H1 (cell line): ENCODE measurements around the gene ADGRG1. TPM values are rescaled to one million over a fixed set of nuclear protein-coding genes. Genes with fewer than 3 reads are reported as not detected.

Experiments
- ASH2L ChIP-seq: fragments of 200-600, 300-600 bp; sonication (generic); IDR thresholded peaks from one replicate; pipeline ENCODE4 v1.7.1; 2017; ENCODE audit warnings: low read length
- BACH1 ChIP-seq: IDR thresholded peaks from 2 replicates; pipeline ENCODE4 v1.6.1; 2012; ENCODE audit warnings: low read length, improper control_type of control experiment
- CHD1 ChIP-seq: IDR thresholded peaks from 2 replicates; pipeline ENCODE4 v1.6.1; 2012; ENCODE audit warnings: low read depth, low read length, improper control_type of control experiment
- E2F6 ChIP-seq: IDR thresholded peaks from 2 replicates; pipeline ENCODE4 v1.6.1; 2012; ENCODE audit warnings: inconsistent platforms
- GABPA ChIP-seq: IDR thresholded peaks from 2 replicates; pipeline ENCODE4 v1.6.1; 2011; ENCODE audit warnings: mild to moderate bottlenecking, low read length, moderate library complexity, borderline replicate concordance; ENCODE audit not compliant: insufficient read depth
- HDAC6 ChIP-seq: IDR thresholded peaks from one replicate; pipeline ENCODE4 v1.7.1; 2012; ENCODE audit warnings: low read depth, mild to moderate bottlenecking, inconsistent platforms, low read length, moderate library complexity
- NANOG ChIP-seq: IDR thresholded peaks from 2 replicates; pipeline ENCODE4 v1.6.1; 2011; ENCODE audit warnings: low read length, low read depth, mild to moderate bottlenecking, inconsistent platforms; ENCODE audit not compliant: insufficient read depth, poor library complexity, severe bottlenecking
- NRF1 ChIP-seq: IDR thresholded peaks from 2 replicates; pipeline ENCODE4 v1.6.1; 2011; ENCODE audit warnings: mild to moderate bottlenecking, low read depth, low read length, improper control_type of control experiment
- POU5F1 ChIP-seq: IDR thresholded peaks from 2 replicates; pipeline ENCODE4 v1.6.1; 2011; ENCODE audit warnings: low read depth, mild to moderate bottlenecking, low read length, moderate library complexity
- RBBP5 ChIP-seq: IDR thresholded peaks from 2 replicates; pipeline ENCODE4 v1.7.1; 2012; ENCODE audit warnings: low read depth, mild to moderate bottlenecking, inconsistent platforms, low read length, moderate library complexity, borderline replicate concordance
- RFX5 ChIP-seq: IDR thresholded peaks from 2 replicates; pipeline ENCODE4 v1.6.1; 2011; ENCODE audit warnings: low read depth, low read length, improper control_type of control experiment, borderline replicate concordance
- SIN3A ChIP-seq, 2 experiments: IDR thresholded peaks in 1 of 2; conservative IDR thresholded peaks in 1 of 2; 2 replicates each; pipeline ENCODE4 v1.6.1; 2011 to 2012; ENCODE audit warnings: low read length in 2 of 2, improper control_type of control experiment in 1 of 2, low read depth in 1 of 2, mild to moderate bottlenecking in 1 of 2
- TAF1 ChIP-seq: IDR thresholded peaks from 2 replicates; pipeline ENCODE4 v1.6.1; 2011; ENCODE audit warnings: mild to moderate bottlenecking, low read depth, low read length
- TAF7 ChIP-seq: optimal IDR thresholded peaks from 2 replicates; pipeline ENCODE3; 2011; ENCODE audit warnings: low read depth, mild to moderate bottlenecking, inconsistent platforms, low read length, moderate library complexity, borderline replicate concordance
- USF2 ChIP-seq: IDR thresholded peaks from 2 replicates; pipeline ENCODE4 v1.6.1; 2011; ENCODE audit warnings: low read length, improper control_type of control experiment
- polyA plus RNA-seq, 7 experiments: library from polyadenylated mRNA; depleted of rRNA in 3 of 7; stranded (reverse) in 5 of 7; unstranded in 2 of 7; fragments of >200 nt in 5 of 7; fragments of 200-250 nt in 2 of 7; gene quantifications; 1 replicate in 5 of 7; 2 replicates in 1 of 7; 4 replicates in 1 of 7; pipeline versions ENCODE4 v1.2.1 to v1.2.3, GENCODE V29; 2011 to 2013; ENCODE audit warnings: missing spikeins in 2 of 7, mixed read lengths in 2 of 7
- total RNA-seq: library from RNA; stranded (reverse); fragmentation: NEBNext Ultra II Directional; extraction: Animal tissue kit (Norgen Biotek cat#: 25700); gene quantifications from 2 replicates; pipeline ENCODE4 v1.2.1, GENCODE V29; 2021

The ADGRG1 gene
- total and polyA plus RNA-seq, 2 of the 8 experiments (the other 6 are each of a cell fraction or from before 2014, with no cell fraction given) = 1.3 to 2.6 TPM

- TF ChIP-seq SIN3A (conservative IDR thresholded peaks at IDR 0.05 in 1 of 2, IDR thresholded peaks at IDR 0.05 in 1 of 2; ENCODE audit: low read depth in 1 of 2, low read length in 2 of 2) = no peak
- TF ChIP-seq RBBP5 = no peak
- 0 out of 2 replicates have a peak, but pooled peaks have one; percentile 16 for TF ChIP-seq BACH1
- TF ChIP-seq HDAC6 = no peak
- TF ChIP-seq TAF7 = no peak
- no peak for TF ChIP-seq RFX5
- peak; percentile 32 for TF ChIP-seq ASH2L
- TF ChIP-seq NANOG = no peak
- TF ChIP-seq GABPA = no peak
- no peak for TF ChIP-seq E2F6
- no peak for TF ChIP-seq NRF1
- TF ChIP-seq TAF1 = no peak
- no peak for TF ChIP-seq POU5F1
- no peak for TF ChIP-seq CHD1
- TF ChIP-seq USF2 = no peak; the same call in 1 of the 2 replicates
Measured at GRCh38 chr16:57600048-57600835, 28.2 kb upstream of the ADGRG1 start (continued).
